Right atrium auricular region (tissue), 2 donors: ENCODE measurements around the gene ZHX3. TPM values are rescaled to one million over a fixed set of nuclear protein-coding genes. Genes with fewer than 3 reads are reported as not detected.

Experiments used
- DNase-seq: peaks from one replicate; pipeline ENCODE4 v3.0.0-alpha.2; 2019; ENCODE audit warnings: low spot score
- H3K27ac ChIP-seq, 2 donors: fragments of 200-600 bp; sonication (generic); 1 replicate in 1 of 2; 2 replicates in 1 of 2; pipeline ENCODE4 v1.5.1; 2016 to 2019
- H3K27me3 ChIP-seq, 2 donors: fragments of 200-600 bp; sonication (generic); one replicate each; pipeline versions ENCODE4 v1.5.1 to v1.6.0; 2017 to 2019
- H3K36me3 ChIP-seq: fragments of 200-600 bp; sonication (generic); one replicate; pipeline ENCODE4 v1.5.1; 2016
- H3K4me1 ChIP-seq, 2 donors: fragments of 200-600 bp; sonication (generic); one replicate each; pipeline versions ENCODE4 v1.5.1 to v1.6.0; 2017 to 2019
- H3K4me3 ChIP-seq, 2 donors: fragments of 200-600 bp; sonication (generic); 1 replicate in 1 of 2; 2 replicates in 1 of 2; pipeline ENCODE4 v1.5.1; 2017 to 2019; ENCODE audit warnings: mild to moderate bottlenecking in 1 of 2, moderate library complexity in 1 of 2
- H3K9me3 ChIP-seq, 2 donors: fragments of 200-600 bp; sonication (generic); one replicate each; pipeline ENCODE4 v1.5.1; 2019
- total RNA-seq, 2 donors: library from RNA; depleted of rRNA; stranded (reverse); fragments of >200 nt; gene quantifications; one replicate each; pipeline ENCODE4 v1.1.0, GENCODE V29; 2016
- TF ChIP-seq, protein P1 (sequence below), 2 donors: fragments of 200-600 bp; sonication (generic); IDR thresholded peaks; one replicate each; pipeline ENCODE4 v1.5.1; 2019; ENCODE audit warnings: antibody characterized with exemption in 2 of 2

ZHX3 gene
- total RNA-seq, 2 donors from 2014 or later: 23.8 to 25.7 TPM

DNA sequence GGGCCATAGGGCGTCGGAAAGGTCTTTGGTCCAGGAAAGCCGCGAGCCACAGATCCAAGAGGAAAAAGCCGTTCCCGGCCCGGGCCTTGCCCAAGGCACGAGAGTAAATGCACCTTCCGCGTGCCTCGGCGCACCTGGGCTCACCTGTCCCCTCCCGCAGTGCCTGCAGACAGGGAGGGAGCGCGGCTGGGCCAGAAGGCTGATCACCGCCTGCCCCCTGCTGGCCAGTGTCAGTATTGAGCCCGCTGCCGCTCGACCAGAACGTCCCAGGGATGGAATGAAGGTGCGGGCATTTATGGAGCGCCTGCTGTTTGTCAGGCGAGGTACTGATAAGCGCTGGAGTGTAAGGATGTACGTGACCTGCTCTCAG, 22.4 kb upstream of the ZHX3 start:
- peak; percentile 88 for DNase-seq
- H3K4me1 ChIP-seq: peaks cover 0 to 21% of the 10 kb centered on the region in 2 donors

GRCh38 chr20:41336711-41337492, 19.4 kb upstream of the ZHX3 start:
- H3K4me3 ChIP-seq: no peak overlapping the region
- no peaks in the 10 kb centered on the region for H3K36me3 ChIP-seq
- no peaks in the 10 kb centered on the region for H3K9me3 ChIP-seq
- no peak overlapping the region for H3K27ac ChIP-seq
- DNase-seq: no peak
- H3K4me1 ChIP-seq: peaks cover 0 to 21% of the 10 kb centered on the region in 2 donors
- TF ChIP-seq, protein P1, sequence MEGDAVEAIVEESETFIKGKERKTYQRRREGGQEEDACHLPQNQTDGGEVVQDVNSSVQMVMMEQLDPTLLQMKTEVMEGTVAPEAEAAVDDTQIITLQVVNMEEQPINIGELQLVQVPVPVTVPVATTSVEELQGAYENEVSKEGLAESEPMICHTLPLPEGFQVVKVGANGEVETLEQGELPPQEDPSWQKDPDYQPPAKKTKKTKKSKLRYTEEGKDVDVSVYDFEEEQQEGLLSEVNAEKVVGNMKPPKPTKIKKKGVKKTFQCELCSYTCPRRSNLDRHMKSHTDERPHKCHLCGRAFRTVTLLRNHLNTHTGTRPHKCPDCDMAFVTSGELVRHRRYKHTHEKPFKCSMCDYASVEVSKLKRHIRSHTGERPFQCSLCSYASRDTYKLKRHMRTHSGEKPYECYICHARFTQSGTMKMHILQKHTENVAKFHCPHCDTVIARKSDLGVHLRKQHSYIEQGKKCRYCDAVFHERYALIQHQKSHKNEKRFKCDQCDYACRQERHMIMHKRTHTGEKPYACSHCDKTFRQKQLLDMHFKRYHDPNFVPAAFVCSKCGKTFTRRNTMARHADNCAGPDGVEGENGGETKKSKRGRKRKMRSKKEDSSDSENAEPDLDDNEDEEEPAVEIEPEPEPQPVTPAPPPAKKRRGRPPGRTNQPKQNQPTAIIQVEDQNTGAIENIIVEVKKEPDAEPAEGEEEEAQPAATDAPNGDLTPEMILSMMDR (IDR thresholded peaks at IDR 0.05): no peak
- no peaks in the 10 kb centered on the region for H3K27me3 ChIP-seq

More for the DNA sequence above, 22.4 kb upstream of the ZHX3 start:
- Histone ChIP-seq H3K27ac (peak overlapping the region; percentile 78 to 81), H3K27me3 (no peaks in the 10 kb centered on the region), H3K36me3 (no peaks in the 10 kb centered on the region), H3K4me3 (peak overlapping the region; percentile 24 to 54), H3K9me3 (no peaks in the 10 kb centered on the region)
- TF ChIP-seq, protein P1 (IDR thresholded peaks at IDR 0.05): peak; percentile 94 to 97

- Histone ChIP-seq H3K9me3 (no peaks in the 10 kb centered on the region), H3K4me3 (no peak overlapping the region), H3K27ac (peak overlapping the region in 1 of 2 donors; percentile 61), H3K27me3 (no peaks in the 10 kb centered on the region), H3K36me3 (no peaks in the 10 kb centered on the region), H3K4me1 (peaks cover 0 to 11% of the 10 kb centered on the region in 2 donors)
- DNase-seq: no peak
- TF ChIP-seq, protein P1 (IDR thresholded peaks at IDR 0.05): no peak
Measured at GRCh38 chr20:41335591-41335990, 18.1 kb upstream of the ZHX3 start.

GRCh38 chr20:41334443-41335421, 17.2 kb upstream of the ZHX3 start:
- Histone ChIP-seq H3K4me3 (no peak overlapping the region), H3K36me3 (no peaks in the 10 kb centered on the region), H3K27ac (peak overlapping the region; percentile 50 to 61), H3K27me3 (no peaks in the 10 kb centered on the region), H3K4me1 (peaks cover 0 to 9% of the 10 kb centered on the region in 2 donors), H3K9me3 (no peaks in the 10 kb centered on the region)
- TF ChIP-seq, protein P1 (IDR thresholded peaks at IDR 0.05): no peak
- no peak for DNase-seq

DNA sequence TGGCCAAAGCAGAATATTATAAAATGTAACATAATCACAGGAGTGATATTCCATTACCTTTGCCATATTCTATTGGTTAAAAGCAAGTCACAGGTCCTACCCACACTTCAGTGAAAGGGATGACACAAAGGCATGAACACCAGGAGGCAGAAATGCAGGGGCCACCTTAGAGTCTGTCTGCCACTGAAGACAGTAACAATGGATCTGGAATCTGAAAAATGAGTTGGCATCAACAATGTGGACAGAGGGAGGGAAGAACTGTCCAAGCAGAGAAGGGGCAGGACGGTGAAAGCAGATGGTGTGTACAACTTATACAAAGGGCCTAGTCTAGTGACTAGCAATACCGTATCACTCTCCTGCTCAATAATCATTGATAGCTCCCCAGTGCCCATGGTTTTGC, 16.5 kb upstream of the ZHX3 start:
- TF ChIP-seq, protein P1 (IDR thresholded peaks at IDR 0.05): no peak
- Histone ChIP-seq H3K27ac (peak overlapping the region; percentile 50 to 61), H3K27me3 (no peaks in the 10 kb centered on the region), H3K36me3 (no peaks in the 10 kb centered on the region), H3K4me1 (peaks cover 0 to 10% of the 10 kb centered on the region in 2 donors), H3K9me3 (no peaks in the 10 kb centered on the region), H3K4me3 (no peak overlapping the region)
- DNase-seq: no peak
